T-cell (primary cell): ENCODE data around the gene GRID1. TPM values are rescaled to one million over a fixed set of nuclear protein-coding genes. Genes with fewer than 3 reads are reported as not detected.

Source experiments
- ATAC-seq, 4 experiments: fragments of 200-7000 bp in 3 of 4; fragments of 150-1000 bp in 1 of 4; cut with Tn5 transposase; replicated peaks in 1 of 4; 1 replicate in 3 of 4; 2 replicates in 1 of 4; pipeline ENCODE4 v1.10.0; 2021; ENCODE audit warnings: moderate library complexity in 3 of 4, mild to moderate bottlenecking in 2 of 4, moderate number of reproducible peaks in 1 of 4
- CTCF ChIA-PET, 2 donors: fragments of 300-600 bp; sonication (Branson Sonifier 250); formaldehyde crosslinking; loops; one replicate each; lab custom pipeline; 2022; ENCODE audit warnings: antibody characterized with exemption in 2 of 2; lab: Charles Lee
- POLR2A ChIA-PET, 2 donors: fragments of 300-600 bp; sonication (Branson Sonifier 250); formaldehyde crosslinking; loops; one replicate each; lab custom pipeline; 2022; ENCODE audit warnings: antibody characterized with exemption in 2 of 2; lab: Charles Lee
- DNase-seq, 35 experiments: peaks; one replicate each; pipeline versions ENCODE4 v3.0.0 to v3.0.0-alpha.2; 2013 to 2023
- H3K27ac ChIP-seq: one replicate; pipeline ENCODE4 v1.5.1; 2013; ENCODE audit warnings: low read length
- H3K27me3 ChIP-seq, 2 experiments: replicated peaks in 1 of 2; 1 replicate in 1 of 2; 2 replicates in 1 of 2; pipeline versions ENCODE4 v1.6.1 to v1.7.0; 2013; ENCODE audit warnings: low read length in 1 of 2, mixed read lengths in 1 of 2; ENCODE audit not compliant: control insufficient read depth in 2 of 2, insufficient read depth in 2 of 2; ENCODE audit errors: extremely low read depth in 1 of 2
- H3K36me3 ChIP-seq, 2 donors: 1 replicate in 1 of 2; 2 replicates in 1 of 2; pipeline versions ENCODE4 v1.6.1 to v1.7.0; 2013; ENCODE audit warnings: low read length in 1 of 2; ENCODE audit not compliant: control insufficient read depth in 2 of 2, insufficient read depth in 1 of 2; ENCODE audit errors: extremely low read depth in 1 of 2
- H3K4me1 ChIP-seq, 2 experiments: 1 replicate in 1 of 2; 2 replicates in 1 of 2; pipeline versions ENCODE4 v1.6.1 to v1.7.0; 2013; ENCODE audit warnings: low read length in 2 of 2, mixed read lengths in 1 of 2; ENCODE audit not compliant: insufficient read depth in 2 of 2, control insufficient read depth in 1 of 2; ENCODE audit errors: extremely low read depth in 1 of 2
- H3K4me3 ChIP-seq, 2 donors: 1 replicate in 1 of 2; 2 replicates in 1 of 2; pipeline versions ENCODE4 v1.5.1 to v1.7.0; 2013; ENCODE audit warnings: mild to moderate bottlenecking in 2 of 2, low read length in 1 of 2, moderate library complexity in 1 of 2; ENCODE audit not compliant: control insufficient read depth in 1 of 2; ENCODE audit errors: extremely low read depth in 1 of 2
- H3K9me3 ChIP-seq: 2 replicates; pipeline ENCODE4 v1.7.0; 2013
- H3K27ac Mint-ChIP-seq, 2 donors: one replicate each; pipeline ENCODE4 v1.8.0; 2020 to 2021; ENCODE audit warnings: mild to moderate bottlenecking in 2 of 2, mixed read lengths in 2 of 2
- H3K27me3 Mint-ChIP-seq, 2 donors: one replicate each; pipeline ENCODE4 v1.8.0; 2021 to 2022; ENCODE audit warnings: mixed read lengths in 2 of 2
- H3K36me3 Mint-ChIP-seq: one replicate; pipeline ENCODE4 v1.8.0; 2021; ENCODE audit warnings: mixed read lengths
- H3K4me1 Mint-ChIP-seq, 3 donors: one replicate each; pipeline ENCODE4 v1.8.0; 2020 to 2022; ENCODE audit warnings: mixed read lengths in 3 of 3, mild to moderate bottlenecking in 1 of 3
- H3K4me3 Mint-ChIP-seq, 3 donors: one replicate each; pipeline ENCODE4 v1.8.0; 2020 to 2022; ENCODE audit warnings: mild to moderate bottlenecking in 3 of 3, mixed read lengths in 3 of 3, moderate library complexity in 3 of 3
- H3K9me3 Mint-ChIP-seq, 3 donors: one replicate each; pipeline ENCODE4 v1.8.0; 2020 to 2022; ENCODE audit warnings: mixed read lengths in 3 of 3
- WGBS: methylation state at CpG from one replicate; pipeline ENCODE4 v1.1.5; 2013; ENCODE audit warnings: missing lambda C conversion rate; ENCODE audit not compliant: insufficient coverage; 5-methylcytosine and 5-hydroxymethylcytosine counted together
- total RNA-seq, 35 experiments: library from RNA in 6 of 35; stranded (reverse) in 6 of 35; fragments of 120-200 nt in 1 of 35; gene quantifications; one replicate each; pipeline versions ENCODE4 v1.2.1 to v1.2.4 and lab custom pipeline; 2013 to 2026

GRID1 gene
- total RNA-seq, 5 donors from 2014 or later (not counting 1 experiment from before 2014, with no cell fraction given) = 0.68 TPM; not detected in 4

GRCh38 chr10:86262688-86263181, 103.9 kb downstream of the GRID1 start:
- Histone ChIP-seq H3K27ac (no peak overlapping the region), H3K4me3 (no peak overlapping the region), H3K4me1 (no peaks in the 10 kb centered on the region), H3K36me3 (no peaks in the 10 kb centered on the region), H3K27me3 (peaks cover 0 to 60% of the 10 kb centered on the region in 2 experiments), H3K9me3 (no peaks in the 10 kb centered on the region)
- ATAC-seq = no peak
- Mint-ChIP-seq H3K27ac (no peak overlapping the region), H3K36me3 (no peaks in the 10 kb centered on the region), H3K4me1 (peaks cover 0 to 4% (median 2%) of the 10 kb centered on the region in 3 donors), H3K27me3 (peaks cover 26 to 33% of the 10 kb centered on the region in 2 donors), H3K4me3 (no peak overlapping the region), H3K9me3 (peaks cover 0 to 2% (median 0%) of the 10 kb centered on the region in 3 donors)
- peak in 1 of 35 experiments; percentile 8 for DNase-seq
- WGBS = 23% methylated on average over 22 of the region's 29 CpGs
- CTCF ChIA-PET = no interaction called here
- POLR2A ChIA-PET = no interaction called here

GRCh38 chr10:86261941-86262687, 104.5 kb downstream of the GRID1 start:
- H3K9me3 Mint-ChIP-seq = peaks cover 0 to 3% (median 0%) of the 10 kb centered on the region in 3 donors
- Histone ChIP-seq H3K27ac (no peak overlapping the region), H3K4me1 (no peaks in the 10 kb centered on the region), H3K27me3 (peaks cover 0 to 54% of the 10 kb centered on the region in 2 experiments), H3K9me3 (no peaks in the 10 kb centered on the region), H3K4me3 (no peak overlapping the region), H3K36me3 (no peaks in the 10 kb centered on the region)
- no peaks in the 10 kb centered on the region for H3K36me3 Mint-ChIP-seq
- POLR2A ChIA-PET = no interaction called here
- H3K27ac Mint-ChIP-seq = no peak overlapping the region
- CTCF ChIA-PET = no interaction called here
- DNase-seq = peak in 2 of 35 experiments; percentile 10 to 15
- no peak overlapping the region for H3K4me3 Mint-ChIP-seq
- peaks cover 0 to 4% (median 2%) of the 10 kb centered on the region in 3 donors for H3K4me1 Mint-ChIP-seq
- H3K27me3 Mint-ChIP-seq = peaks cover 26% of the 10 kb centered on the region in 2 donors
- ATAC-seq = no peak
- WGBS = 32% methylated on average over 10 of the region's 14 CpGs

- no peaks in the 10 kb centered on the region for H3K9me3 ChIP-seq
- H3K4me3 ChIP-seq = no peak overlapping the region
- H3K4me1 ChIP-seq = no peaks in the 10 kb centered on the region
- H3K36me3 ChIP-seq = no peaks in the 10 kb centered on the region
- H3K27ac ChIP-seq = no peak overlapping the region
- ChIA-PET CTCF (no interaction called here), POLR2A (no interaction called here)
- 88% methylated on average over 1 of the region's 5 CpGs for WGBS
- Mint-ChIP-seq H3K27me3 (peaks cover 22 to 23% of the 10 kb centered on the region in 2 donors), H3K9me3 (peaks cover 0 to 3% (median 0%) of the 10 kb centered on the region in 3 donors), H3K4me1 (peaks cover 0 to 4% (median 2%) of the 10 kb centered on the region in 3 donors), H3K36me3 (no peaks in the 10 kb centered on the region), H3K4me3 (no peak overlapping the region), H3K27ac (no peak overlapping the region)
- DNase-seq (no peak), ATAC-seq (no peak)
- peaks cover 0 to 49% of the 10 kb centered on the region in 2 experiments for H3K27me3 ChIP-seq
Observed at GRCh38 chr10:86261470-86261869, 105.1 kb downstream of the GRID1 start.

GRCh38 chr10:86260564-86260963, 106.0 kb downstream of the GRID1 start:
- peak in 1 of 35 experiments; percentile 8 for DNase-seq
- Histone ChIP-seq H3K4me1 (no peaks in the 10 kb centered on the region), H3K9me3 (no peaks in the 10 kb centered on the region), H3K36me3 (no peaks in the 10 kb centered on the region), H3K27ac (no peak overlapping the region), H3K4me3 (no peak overlapping the region), H3K27me3 (peaks cover 0 to 41% of the 10 kb centered on the region in 2 experiments)
- ChIA-PET CTCF (no interaction called here), POLR2A (no interaction called here)
- Mint-ChIP-seq H3K27ac (no peak overlapping the region), H3K9me3 (peaks cover 0 to 3% (median 0%) of the 10 kb centered on the region in 3 donors), H3K4me1 (peaks cover 0 to 4% (median 2%) of the 10 kb centered on the region in 3 donors), H3K27me3 (peaks cover 18 to 20% of the 10 kb centered on the region in 2 donors), H3K4me3 (no peak overlapping the region), H3K36me3 (no peaks in the 10 kb centered on the region)
- ATAC-seq = no peak
- WGBS = 80% methylated on average over 1 of the region's 6 CpGs

- peaks cover 0 to 37% of the 10 kb centered on the region in 2 experiments for H3K27me3 ChIP-seq
- H3K4me1 ChIP-seq = no peaks in the 10 kb centered on the region
- no peaks in the 10 kb centered on the region for H3K36me3 ChIP-seq
- ChIA-PET CTCF (no interaction called here), POLR2A (no interaction called here)
- H3K27ac ChIP-seq = no peak overlapping the region
- H3K9me3 Mint-ChIP-seq = peaks cover 0 to 3% (median 0%) of the 10 kb centered on the region in 3 donors
- no peak overlapping the region for H3K4me3 ChIP-seq
- DNase-seq = no peak
- H3K4me1 Mint-ChIP-seq = peaks cover 0 to 4% (median 2%) of the 10 kb centered on the region in 3 donors
- no peak overlapping the region for H3K27ac Mint-ChIP-seq
- ATAC-seq = no peak
- H3K27me3 Mint-ChIP-seq = peaks cover 16 to 18% of the 10 kb centered on the region in 2 donors
- H3K9me3 ChIP-seq = no peaks in the 10 kb centered on the region
- 75% methylated on average over 1 of the region's 4 CpGs for WGBS
- no peaks in the 10 kb centered on the region for H3K36me3 Mint-ChIP-seq
- H3K4me3 Mint-ChIP-seq = no peak overlapping the region
Observed at GRCh38 chr10:86259901-86260562, 106.6 kb downstream of the GRID1 start.

- H3K27ac ChIP-seq = no peak overlapping the region
- ChIA-PET CTCF (no interaction called here), POLR2A (no interaction called here)
- H3K4me3 ChIP-seq = no peak overlapping the region
- no peaks in the 10 kb centered on the region for H3K36me3 ChIP-seq
- no peaks in the 10 kb centered on the region for H3K9me3 ChIP-seq
- peaks cover 0 to 32% of the 10 kb centered on the region in 2 experiments for H3K27me3 ChIP-seq
- WGBS = 38% methylated on average over 2 of the region's 3 CpGs
- H3K4me1 Mint-ChIP-seq = peaks cover 0 to 4% (median 2%) of the 10 kb centered on the region in 3 donors
- peaks cover 0 to 3% (median 0%) of the 10 kb centered on the region in 3 donors for H3K9me3 Mint-ChIP-seq
- H3K27me3 Mint-ChIP-seq = peaks cover 14% of the 10 kb centered on the region in 2 donors
- DNase-seq (no peak), ATAC-seq (no peak)
- no peak overlapping the region for H3K4me3 Mint-ChIP-seq
- H3K4me1 ChIP-seq = no peaks in the 10 kb centered on the region
- H3K36me3 Mint-ChIP-seq = no peaks in the 10 kb centered on the region
- no peak overlapping the region for H3K27ac Mint-ChIP-seq
Observed at GRCh38 chr10:86258941-86259340, 107.7 kb downstream of the GRID1 start.
